Measurements from ENCODE around the gene ZC3H12D.

Gene ZC3H12D

DNA sequence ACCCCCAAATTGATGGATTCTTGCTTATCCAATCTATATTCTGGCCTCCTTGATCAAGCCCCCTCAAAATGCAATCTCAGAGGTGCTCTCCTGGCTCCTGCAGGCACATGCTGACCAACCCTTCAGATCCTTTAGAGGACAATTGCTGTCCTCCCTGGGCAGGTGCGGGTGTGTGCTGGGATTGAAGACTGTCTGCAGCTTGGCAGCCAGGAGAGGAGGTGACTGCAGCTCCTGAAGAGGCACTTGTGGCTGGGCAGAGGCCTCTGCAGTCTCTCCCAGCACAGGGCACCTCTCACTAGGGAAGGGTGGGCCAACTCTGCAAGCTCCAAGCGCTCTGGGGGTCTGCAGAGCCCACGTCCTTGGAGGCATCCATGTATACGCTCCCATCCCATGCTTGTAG lies 56.2 kb downstream of the ZC3H12D start:
- in situ Hi-C loops (cut with HindIII; ENCODE audit: low sequenced_read_pairs) = no loop called here
- DNase-seq (ENCODE audit: low read depth) = no peak
- no peak overlapping the region for H3K4me3 ChIP-seq (ENCODE audit: low read depth, low read length)
- TF ChIP-seq, protein P1, sequence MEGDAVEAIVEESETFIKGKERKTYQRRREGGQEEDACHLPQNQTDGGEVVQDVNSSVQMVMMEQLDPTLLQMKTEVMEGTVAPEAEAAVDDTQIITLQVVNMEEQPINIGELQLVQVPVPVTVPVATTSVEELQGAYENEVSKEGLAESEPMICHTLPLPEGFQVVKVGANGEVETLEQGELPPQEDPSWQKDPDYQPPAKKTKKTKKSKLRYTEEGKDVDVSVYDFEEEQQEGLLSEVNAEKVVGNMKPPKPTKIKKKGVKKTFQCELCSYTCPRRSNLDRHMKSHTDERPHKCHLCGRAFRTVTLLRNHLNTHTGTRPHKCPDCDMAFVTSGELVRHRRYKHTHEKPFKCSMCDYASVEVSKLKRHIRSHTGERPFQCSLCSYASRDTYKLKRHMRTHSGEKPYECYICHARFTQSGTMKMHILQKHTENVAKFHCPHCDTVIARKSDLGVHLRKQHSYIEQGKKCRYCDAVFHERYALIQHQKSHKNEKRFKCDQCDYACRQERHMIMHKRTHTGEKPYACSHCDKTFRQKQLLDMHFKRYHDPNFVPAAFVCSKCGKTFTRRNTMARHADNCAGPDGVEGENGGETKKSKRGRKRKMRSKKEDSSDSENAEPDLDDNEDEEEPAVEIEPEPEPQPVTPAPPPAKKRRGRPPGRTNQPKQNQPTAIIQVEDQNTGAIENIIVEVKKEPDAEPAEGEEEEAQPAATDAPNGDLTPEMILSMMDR (IDR thresholded peaks at IDR 0.05; ENCODE audit: low read depth, low read length, missing control alignments) = no peak

DNA sequence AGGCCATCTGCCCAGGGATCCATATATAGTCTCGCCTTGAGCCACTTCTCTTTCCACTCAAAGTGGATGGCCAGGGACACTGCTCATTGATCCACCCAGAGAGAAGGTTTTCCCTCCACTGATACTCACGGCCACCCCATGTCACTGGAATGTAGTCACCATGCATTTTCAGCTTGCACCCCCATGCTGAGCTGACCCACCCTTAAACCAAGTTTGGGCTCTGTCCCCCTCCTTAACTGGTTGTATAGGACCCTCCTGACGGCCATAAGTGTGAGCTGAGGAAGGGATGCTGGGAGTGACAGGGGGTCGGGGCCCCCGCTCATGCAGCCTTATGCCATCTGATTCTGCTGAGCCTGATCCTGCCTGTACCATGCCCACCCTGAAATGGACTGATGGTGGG lies 59.1 kb downstream of the ZC3H12D start:
- DNase-seq (ENCODE audit: low read depth) = no peak
- no peak overlapping the region for H3K4me3 ChIP-seq (ENCODE audit: low read depth, low read length)
- in situ Hi-C loops (cut with HindIII; ENCODE audit: low sequenced_read_pairs) = no loop called here
- TF ChIP-seq, protein P1 (IDR thresholded peaks at IDR 0.05; ENCODE audit: low read depth, low read length, missing control alignments) = no peak

DNA sequence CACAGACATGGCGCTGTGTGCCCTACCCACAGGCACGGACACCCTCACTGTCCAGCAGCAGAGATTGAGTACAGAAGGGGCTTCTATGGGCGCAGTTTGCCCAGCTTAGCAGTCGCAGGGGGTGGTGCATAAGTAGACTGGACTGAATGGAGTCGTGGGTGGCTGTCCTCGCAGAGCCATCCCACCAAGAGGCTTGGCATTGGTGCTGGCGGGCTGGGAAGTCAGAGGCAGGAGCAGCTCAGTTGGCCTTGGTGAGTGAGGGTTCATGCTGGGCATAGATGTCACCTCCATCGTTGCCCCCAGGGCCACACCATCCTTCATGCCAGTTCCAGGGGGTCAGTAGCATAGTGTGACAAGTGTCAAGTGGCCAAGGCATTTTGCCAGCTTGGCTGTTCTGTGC lies 59.6 kb downstream of the ZC3H12D start:
- TF ChIP-seq, protein P1 (IDR thresholded peaks at IDR 0.05; ENCODE audit: low read depth, low read length, missing control alignments) = no peak
- DNase-seq (ENCODE audit: low read depth) = no peak
- in situ Hi-C loops (cut with HindIII; ENCODE audit: low sequenced_read_pairs) = no loop called here
- no peak overlapping the region for H3K4me3 ChIP-seq (ENCODE audit: low read depth, low read length)

DNA sequence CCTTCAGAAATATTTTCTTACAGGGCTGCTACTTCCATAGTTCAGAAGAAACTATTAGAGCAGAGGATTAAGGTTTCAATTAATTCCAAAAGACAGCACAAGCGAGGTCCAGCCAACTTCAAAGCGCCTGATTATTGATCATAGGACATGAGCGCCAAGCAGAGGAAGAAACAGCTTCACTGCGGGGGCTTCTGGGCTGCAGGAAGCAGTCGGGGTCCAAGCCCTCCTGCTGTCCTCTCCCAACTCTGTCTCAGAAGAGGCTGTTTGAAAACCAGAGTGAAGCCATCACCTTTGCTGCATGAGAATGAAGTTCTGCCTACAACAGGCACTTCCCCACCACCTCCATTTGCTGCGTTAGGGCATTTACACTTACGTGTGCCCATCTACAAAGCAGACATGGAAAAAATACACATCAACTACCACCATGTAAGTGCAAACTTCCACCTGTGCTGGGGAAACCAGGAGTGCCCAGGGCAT lies 60.8 kb downstream of the ZC3H12D start:
- DNase-seq (ENCODE audit: low read depth) = no peak
- in situ Hi-C loops (cut with HindIII; ENCODE audit: low sequenced_read_pairs) = loop anchor here (25.0 kb wide), 1 partner anchor 337 kb away; no protein-coding TSS in a partner anchor
- TF ChIP-seq, protein P1 (IDR thresholded peaks at IDR 0.05; ENCODE audit: low read depth, low read length, missing control alignments) = no peak
- no peak overlapping the region for H3K4me3 ChIP-seq (ENCODE audit: low read depth, low read length)

DNA sequence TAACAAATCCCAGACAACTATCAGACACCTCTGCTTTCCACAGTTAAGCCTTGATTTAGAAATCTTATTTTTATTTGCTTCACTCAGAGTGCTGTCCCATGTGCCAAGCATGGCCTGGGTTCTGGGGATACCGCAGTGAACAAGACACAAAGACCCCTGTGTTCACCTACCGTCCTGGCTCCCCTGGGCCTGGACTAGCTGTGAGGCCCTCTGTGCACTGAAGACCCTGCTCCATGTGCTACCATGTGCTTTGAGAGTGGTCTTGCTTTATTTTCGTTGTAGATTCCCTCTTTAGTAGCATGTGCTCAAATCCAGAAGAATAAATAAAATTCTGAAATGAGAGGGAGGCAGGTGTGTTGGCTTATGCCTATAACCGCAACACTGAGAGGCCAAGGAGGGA lies 62.2 kb downstream of the ZC3H12D start:
- H3K4me3 ChIP-seq (ENCODE audit: low read depth, low read length) = no peak overlapping the region
- in situ Hi-C loops (cut with HindIII; ENCODE audit: low sequenced_read_pairs) = loop anchor here (25.0 kb wide), 1 partner anchor 335 kb away; no protein-coding TSS in a partner anchor
- TF ChIP-seq, protein P1 (IDR thresholded peaks at IDR 0.05; ENCODE audit: low read depth, low read length, missing control alignments) = no peak
- no peak for DNase-seq (ENCODE audit: low read depth)

DNA sequence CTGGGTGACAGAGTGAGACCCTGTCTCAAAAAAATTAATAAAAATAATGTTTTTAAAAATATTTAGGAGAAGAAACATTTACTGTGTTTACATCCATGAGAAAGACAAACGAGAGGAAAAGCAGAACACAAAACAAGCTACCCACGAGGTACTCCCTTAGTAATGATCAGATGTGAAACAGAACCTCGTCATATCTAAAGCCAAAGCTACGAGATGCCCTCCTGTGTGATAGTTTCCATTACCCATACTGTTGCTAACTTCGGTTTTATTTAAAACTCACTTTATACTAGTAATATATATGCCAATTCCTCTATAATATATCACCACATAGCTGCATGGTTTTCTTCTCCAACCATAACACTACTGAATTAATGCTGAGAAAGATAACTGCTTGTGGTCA lies 63.7 kb downstream of the ZC3H12D start:
- TF ChIP-seq, protein P1 (IDR thresholded peaks at IDR 0.05; ENCODE audit: low read depth, low read length, missing control alignments) = no peak
- in situ Hi-C loops (cut with HindIII; ENCODE audit: low sequenced_read_pairs) = loop anchor here (25.0 kb wide), 1 partner anchor 334 kb away; no protein-coding TSS in a partner anchor
- H3K4me3 ChIP-seq (ENCODE audit: low read depth, low read length) = no peak overlapping the region
- DNase-seq (ENCODE audit: low read depth) = no peak

Measured in astrocyte of the cerebellum (primary cell).